AG09309 (cell line): ENCODE results near the gene MEGF11.

Experiments
- DNase-seq: peaks from one replicate; pipeline ENCODE4 v3.0.0-alpha.2; 2010; ENCODE audit warnings: low read depth
- H3K4me3 ChIP-seq: 2 replicates; pipeline ENCODE4 v1.5.1; 2011; ENCODE audit warnings: mild to moderate bottlenecking, low read depth, low read length, moderate library complexity; ENCODE audit not compliant: control insufficient read depth
- CTCF ChIP-seq: IDR thresholded peaks from 2 replicates; pipeline ENCODE4 v1.5.1; 2011; ENCODE audit warnings: mild to moderate bottlenecking, low read depth, low read length, inconsistent platforms; ENCODE audit not compliant: insufficient read depth, control insufficient read depth; ENCODE audit errors: missing control alignments

MEGF11 gene

GRCh38 chr15:66138892-66139590 is 114.5 kb downstream of the MEGF11 start:
- DNase-seq: no peak
- no peak for TF ChIP-seq CTCF
- no peak overlapping the region for H3K4me3 ChIP-seq

DNA sequence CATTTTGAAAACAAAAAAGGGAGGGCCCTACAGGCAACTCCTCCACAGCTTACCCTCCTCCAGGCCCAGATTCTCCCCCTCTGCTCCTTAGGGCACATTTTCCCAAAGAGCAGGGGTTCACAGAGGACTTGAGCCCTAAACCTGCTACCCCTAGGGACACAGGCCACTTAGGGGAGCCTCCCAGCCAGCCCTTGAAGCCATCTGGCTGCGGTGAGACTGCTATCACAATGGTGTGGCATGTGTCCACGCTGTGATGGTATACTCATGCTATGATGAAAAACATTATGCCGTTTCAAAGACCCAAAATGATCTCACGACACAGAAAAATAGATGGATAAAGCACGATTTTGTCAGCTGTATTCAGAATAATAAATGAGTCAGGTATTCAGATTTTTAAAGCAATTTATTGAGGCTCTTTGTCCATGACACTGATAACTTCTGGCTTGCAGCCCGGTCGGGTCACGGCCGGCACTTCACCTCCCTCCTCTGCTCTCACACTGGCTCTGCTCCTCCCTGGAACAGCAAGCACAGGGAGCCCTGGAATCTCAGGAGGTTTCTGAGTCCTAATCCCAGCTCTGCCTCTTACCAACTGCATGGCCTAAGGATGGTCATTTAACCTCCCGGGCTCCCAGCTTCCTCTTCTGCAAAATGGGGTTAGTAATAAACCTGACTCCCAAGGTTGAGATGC is 115.3 kb downstream of the MEGF11 start:
- TF ChIP-seq CTCF: no peak
- DNase-seq: no peak
- no peak overlapping the region for H3K4me3 ChIP-seq

DNA sequence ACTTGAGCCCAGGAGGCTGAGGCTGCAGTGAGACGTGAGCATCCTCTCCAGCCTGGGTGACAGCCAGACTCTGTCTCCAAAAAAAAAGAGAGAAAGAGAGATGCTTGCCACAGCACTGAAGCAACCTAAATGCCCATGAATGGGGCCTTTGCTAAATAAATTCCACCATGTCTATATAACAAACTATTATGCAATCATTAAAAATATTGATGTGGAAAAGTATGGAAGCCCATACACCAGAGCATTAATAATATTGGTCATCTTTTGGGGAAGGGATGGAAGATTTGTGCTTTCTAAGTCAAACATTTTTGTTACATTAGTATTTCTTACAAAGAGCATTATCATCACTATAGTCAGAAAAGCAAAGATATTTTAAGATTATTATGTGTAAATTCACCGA is 116.6 kb downstream of the MEGF11 start:
- H3K4me3 ChIP-seq: no peak overlapping the region
- DNase-seq: no peak
- TF ChIP-seq CTCF: no peak

DNA sequence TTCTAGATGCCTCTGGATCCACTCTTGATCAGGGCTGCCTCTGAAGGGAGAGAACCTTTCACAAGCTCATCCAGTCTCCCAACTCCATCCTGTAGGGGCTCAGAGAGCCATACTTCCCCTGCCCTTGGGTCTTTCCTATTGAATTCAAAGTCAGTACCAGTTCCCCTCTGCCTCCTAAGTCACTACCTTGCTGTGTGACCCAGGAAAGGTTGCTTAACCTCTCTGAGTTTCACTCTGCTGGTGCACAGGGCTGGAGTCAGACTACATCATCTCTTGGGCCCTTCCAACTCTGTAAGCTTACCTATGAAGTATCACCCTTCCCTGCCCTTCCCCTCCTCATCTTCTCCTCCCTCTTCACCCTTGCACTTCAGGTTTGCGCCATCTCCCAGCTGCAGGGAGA is 117.9 kb downstream of the MEGF11 start:
- no peak for TF ChIP-seq CTCF
- DNase-seq: no peak
- H3K4me3 ChIP-seq: no peak overlapping the region

DNA sequence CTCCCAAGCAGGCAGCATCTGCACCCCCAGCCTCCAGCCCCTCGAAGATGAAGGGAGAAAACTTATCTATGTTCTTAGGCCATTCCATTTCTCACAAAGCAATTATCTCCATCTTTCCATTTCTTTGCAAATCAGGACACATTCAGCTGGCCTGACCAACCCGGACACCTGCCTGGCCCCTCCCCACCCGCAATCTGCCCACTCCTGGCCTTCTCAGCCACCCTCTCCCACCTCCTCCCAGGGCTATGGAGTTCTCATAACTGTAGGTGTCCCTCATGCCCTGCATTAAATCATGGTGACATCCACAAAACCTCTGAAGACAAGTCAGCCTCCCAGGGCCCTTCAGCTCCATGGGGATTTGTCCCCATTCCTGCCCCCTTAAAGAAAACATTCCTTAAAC is 119.3 kb downstream of the MEGF11 start:
- TF ChIP-seq CTCF: no peak
- no peak overlapping the region for H3K4me3 ChIP-seq
- no peak for DNase-seq

DNA sequence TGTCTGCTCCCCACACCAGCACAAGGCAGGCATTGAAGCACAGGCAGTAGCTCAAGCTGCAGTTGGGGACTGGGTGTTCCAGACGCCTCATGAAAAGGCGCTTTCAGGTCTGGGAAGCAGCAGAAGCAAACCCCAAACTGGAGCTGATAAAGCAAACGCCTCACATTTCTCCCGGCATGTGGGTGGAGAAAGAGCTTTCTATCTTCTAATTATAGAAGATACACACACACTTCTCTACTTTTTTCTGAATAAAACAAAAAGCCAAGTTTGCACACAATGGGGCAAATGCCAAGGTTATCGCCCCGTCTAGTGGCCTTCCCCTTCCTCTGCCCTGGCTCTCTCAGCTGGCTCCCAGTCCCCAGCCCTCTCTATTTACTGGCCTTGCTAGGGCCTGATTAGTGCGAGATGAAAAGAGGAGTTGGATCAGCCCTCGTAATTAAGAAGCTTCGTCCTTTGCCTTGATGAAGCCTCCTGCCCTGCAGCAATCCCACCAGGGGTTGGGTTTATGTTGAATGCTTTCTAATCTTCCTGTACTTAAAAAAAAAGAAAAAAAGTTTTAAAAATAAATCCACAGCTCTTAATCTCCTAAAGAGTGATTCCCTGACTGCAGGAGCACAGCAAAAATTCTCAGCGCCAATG is 120.2 kb downstream of the MEGF11 start:
- H3K4me3 ChIP-seq: no peak overlapping the region
- no peak for TF ChIP-seq CTCF
- no peak for DNase-seq
